HG03442 (cell line): ENCODE measurements around the gene PRIMA1.

Experiments
- ATAC-seq: cut with Tn5 transposase; IDR thresholded peaks from one replicate; pipeline ENCODE4 v1.9.1; 2021; ENCODE audit warnings: mild to moderate bottlenecking, moderate library complexity; ENCODE audit not compliant: unreplicated experiment

Gene PRIMA1

GRCh38 chr14:93797071-93797470 lies 8.8 kb upstream of the PRIMA1 start:
- ATAC-seq: no peak

GRCh38 chr14:93794756-93795155 lies 6.5 kb upstream of the PRIMA1 start:
- ATAC-seq: no peak

DNA sequence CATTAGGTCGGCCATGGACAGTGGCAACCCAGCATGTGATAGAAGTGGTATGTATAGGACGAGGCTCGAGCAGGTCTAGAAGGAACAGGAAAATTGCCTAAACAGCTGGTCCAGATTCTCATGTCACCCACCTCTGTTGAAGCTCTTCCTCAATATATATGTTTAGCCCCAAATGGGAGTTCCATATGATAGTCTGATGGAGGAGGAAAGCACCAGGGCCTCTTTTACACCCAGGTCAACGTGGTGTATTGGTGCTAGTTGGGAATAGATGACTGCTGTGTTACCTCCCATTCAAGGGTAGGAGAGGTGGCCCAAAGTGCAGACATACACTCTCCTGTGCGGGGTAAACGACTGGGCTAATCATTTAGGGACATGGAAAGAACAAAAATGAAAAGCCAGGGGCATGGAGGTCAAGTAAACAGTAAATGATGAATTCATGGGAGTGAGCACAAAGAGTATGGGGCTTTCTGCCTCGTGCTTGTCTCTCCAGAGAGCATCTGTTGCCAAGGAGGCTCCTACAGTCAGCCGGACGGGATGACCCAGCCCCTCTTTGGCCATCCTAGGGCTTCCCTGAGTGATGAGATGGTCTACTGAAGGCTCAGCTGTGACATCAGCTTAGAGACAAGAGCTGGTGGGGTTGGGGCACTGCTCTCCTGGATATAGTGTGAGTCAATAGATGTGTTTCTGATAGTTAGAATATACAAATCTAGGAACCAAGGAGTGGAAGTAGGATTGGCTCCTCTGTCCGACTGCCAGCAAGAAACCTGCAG lies 5.5 kb upstream of the PRIMA1 start:
- no peak for ATAC-seq

GRCh38 chr14:93792391-93792790 lies 4.1 kb upstream of the PRIMA1 start:
- no peak for ATAC-seq

- ATAC-seq: no peak
These were observed 2.7 kb upstream of the PRIMA1 start for GRCh38 chr14:93790966-93791365.

DNA sequence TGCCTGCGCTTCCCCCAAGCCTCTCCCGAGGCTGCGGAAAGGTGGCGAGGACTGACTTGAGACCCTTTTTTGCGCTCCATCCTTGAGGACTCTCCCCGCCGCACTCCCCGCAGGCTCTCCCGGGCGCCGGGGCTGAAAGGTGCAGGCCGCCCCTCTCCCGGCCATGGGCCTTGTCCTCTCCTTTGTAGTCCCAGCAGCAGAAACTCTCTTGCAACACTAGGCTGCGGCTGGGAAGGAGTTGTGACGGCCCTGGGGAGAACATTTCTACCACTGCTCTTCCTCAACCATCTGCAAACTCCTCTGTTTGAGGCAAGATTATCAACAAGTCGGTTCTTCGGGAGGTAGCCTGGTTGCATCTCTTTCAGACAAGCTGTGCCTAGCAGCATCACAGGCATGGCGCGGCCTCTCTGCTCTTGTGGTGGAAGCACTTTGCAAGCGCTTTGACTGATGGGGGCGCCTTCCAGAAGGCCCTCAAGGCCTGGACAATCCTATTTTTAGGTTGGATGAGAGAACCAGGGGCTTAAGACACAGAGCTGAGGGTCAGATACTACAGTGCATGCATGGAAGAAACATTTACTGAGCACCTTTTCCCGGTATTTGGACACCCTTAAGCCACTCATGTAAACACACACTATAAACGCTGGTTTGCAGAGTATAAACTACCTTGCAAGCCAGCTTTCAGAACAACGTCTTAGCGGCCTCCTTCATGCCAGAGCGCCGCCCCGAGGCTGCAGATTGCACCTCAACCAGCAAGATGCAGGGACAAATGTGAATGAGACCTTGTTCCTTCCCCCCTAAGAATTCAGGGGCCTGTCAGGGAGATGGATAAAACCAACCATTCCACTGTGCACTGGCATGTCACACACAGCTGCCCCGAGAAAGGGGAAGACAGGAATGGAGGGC lies 1.2 kb upstream of the PRIMA1 start:
- ATAC-seq: no peak

DNA sequence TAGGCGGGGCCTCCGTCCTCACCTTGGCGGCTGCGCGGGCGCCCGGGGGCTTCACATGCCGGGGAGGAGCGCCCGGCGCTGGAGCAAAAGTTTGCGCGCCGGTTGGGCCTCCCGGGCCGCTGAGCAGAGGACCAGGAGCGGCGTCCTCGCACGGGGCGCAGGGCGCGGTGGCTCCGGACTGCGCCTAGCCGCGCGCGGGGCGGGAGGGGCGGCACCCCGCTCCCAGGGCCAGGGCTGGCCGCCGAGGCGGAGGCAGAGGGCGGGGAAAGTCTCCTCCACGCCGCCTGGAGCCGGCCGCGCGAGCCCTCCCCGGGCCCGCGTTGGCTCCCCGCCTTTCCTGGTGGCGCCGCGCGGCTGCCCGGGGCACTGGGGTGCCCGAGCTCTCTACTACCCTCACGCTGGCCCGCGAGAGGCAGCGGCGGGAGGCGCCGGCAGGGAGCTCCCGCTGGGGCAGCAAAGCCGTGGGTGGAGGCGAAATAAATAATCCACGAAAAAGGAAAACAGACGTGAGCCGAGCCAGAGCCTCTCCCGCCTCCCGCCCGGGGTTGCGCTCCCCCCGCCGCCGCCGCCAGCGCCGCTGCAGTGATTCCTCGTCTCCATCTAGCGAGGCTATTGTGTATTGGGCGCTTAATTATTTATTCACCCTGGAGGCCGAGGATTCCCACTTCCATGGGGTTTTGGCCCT lies 400 bp upstream of the PRIMA1 start:
- no peak for ATAC-seq

DNA sequence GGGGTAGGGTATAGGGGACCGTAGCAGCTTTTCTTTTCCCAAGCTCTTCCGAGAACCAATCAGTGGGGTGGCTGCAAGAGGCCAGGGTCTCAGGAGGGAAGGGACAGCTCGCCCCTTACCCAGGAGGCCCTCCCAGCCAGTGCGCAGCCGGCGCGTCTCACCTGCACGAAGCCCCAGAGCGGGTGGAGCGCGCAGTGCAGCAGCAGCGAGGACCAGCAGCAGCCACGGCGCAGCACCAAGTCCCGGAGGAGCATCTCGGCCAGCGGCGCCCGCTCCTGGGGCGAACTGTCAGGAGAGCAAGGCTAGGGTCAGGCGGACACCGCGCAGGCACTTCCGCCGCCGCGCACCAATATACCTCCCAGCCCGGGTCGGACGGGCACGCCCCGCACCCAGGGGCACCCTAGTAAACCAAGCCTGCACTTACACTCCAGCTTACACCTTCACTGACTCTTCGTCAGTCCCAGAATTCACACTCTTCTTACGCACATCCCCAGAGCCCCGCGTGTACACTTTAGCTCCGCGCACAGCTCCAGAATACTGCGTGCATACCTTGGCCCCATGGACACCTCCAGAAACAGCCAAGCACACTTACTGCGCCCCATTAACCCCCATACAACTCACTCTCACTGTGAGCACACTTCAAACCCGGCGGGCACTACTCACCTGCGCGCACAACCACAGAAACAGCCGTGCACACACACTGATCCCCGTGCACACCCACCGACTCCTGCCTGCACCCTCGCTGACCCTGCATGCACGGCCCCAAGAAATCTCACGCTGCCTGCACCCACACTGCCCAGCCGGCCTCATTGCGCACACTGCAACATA lies 606 bp downstream of the PRIMA1 start:
- no peak for ATAC-seq

- ATAC-seq: no peak
These were observed 2.9 kb downstream of the PRIMA1 start for GRCh38 chr14:93785423-93785822.

DNA sequence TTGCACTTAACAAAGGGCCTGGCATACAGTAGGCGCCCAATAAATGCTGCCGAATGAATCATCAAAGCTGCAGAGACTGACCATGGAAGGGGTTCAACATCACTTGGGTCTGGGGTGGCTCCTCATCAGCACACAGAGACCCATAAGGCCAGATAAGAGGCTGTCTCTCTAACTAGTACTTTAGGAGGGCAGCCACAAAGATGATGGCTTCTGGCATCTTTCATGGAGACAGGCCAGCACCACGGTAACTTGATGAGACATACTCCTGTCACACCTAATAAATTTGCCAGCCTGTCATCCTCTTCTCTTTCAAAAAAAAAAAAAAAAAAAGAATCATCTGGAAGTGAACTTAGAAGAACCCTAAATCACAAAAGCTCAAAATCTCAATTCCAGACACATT lies 3.4 kb downstream of the PRIMA1 start:
- ATAC-seq: no peak

- no peak for ATAC-seq
These were observed 7.4 kb downstream of the PRIMA1 start for GRCh38 chr14:93780813-93781400.

DNA sequence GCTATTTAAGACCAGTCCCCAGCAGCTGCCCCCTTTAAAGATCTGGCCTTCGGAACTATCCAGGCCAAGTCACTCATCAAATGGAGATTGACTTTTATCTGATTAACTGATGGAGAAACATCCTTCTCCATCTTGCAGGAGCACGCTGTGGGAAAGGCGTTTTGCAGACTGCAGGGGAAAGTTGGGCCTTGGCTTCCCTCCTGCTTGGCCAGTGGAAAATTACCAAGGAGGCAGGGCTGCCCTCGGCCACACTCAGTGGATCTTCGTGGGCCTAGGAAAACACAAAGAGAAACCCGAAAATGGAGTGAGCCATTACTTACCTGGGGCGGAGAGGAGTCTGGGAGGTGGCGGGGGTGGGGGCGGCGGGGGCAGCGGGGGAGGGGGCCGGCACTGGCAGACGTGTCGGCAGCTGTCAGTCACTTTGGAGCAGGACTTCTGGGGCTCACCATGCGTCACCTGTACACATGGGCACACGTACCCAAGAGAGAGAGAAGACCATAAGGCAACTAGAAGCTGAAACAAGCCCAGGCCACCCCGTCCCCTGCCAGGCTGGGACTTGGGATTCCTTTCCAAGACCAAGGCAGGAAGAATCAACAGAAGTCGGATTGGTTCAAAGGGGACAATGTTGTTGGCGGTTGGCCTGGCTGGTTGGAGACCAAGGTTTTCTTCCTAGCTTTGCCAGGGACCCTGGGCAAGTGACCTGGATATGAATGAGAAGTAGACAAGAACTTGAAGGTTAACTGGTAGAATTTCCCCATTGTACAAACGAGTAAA lies 9.2 kb downstream of the PRIMA1 start:
- no peak for ATAC-seq

DNA sequence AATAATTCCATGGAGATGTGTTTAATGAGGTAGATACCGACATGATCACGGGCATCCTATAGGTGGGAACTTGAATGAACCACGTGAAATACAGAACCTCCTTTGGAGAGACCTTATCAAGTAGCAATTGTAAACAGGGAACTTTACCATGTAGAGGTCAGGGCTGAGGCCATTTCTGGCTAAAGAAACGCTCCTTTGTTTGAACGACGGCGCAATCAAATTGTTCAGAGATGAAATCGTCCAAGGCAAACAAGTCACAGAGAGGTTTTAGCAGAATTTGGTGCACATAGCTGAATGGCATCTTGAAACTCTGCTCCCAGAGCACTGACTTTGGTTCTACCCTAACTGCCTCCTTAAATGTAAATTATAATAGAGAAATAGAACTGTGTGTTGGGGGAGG lies 9.8 kb downstream of the PRIMA1 start:
- ATAC-seq: no peak

GRCh38 chr14:93775744-93776143 lies 12.5 kb downstream of the PRIMA1 start:
- ATAC-seq: no peak

DNA sequence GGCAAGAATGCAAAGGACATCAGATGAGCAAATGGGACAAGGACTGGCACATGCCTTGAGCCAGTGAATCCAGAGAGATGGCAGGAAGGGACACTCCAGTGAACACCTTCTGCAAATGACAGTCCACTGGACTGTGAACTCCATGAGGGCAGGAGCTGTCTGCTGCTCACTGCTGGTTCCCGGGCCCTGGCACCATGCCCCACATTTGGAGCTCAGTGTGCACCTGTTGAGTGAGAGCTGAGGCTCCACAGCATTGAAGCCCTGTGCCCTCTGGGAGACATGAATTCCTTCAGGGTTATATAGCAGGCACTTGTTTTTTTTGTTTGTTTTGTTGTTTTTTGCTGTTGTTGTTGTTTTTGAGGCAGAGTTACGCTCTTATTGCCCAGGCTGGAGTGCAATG lies 13.1 kb downstream of the PRIMA1 start:
- no peak for ATAC-seq

- ATAC-seq: no peak
These were observed 16.0 kb downstream of the PRIMA1 start for GRCh38 chr14:93772263-93772662.

- ATAC-seq: no peak
These were observed 22.3 kb downstream of the PRIMA1 start for GRCh38 chr14:93765970-93766369.

DNA sequence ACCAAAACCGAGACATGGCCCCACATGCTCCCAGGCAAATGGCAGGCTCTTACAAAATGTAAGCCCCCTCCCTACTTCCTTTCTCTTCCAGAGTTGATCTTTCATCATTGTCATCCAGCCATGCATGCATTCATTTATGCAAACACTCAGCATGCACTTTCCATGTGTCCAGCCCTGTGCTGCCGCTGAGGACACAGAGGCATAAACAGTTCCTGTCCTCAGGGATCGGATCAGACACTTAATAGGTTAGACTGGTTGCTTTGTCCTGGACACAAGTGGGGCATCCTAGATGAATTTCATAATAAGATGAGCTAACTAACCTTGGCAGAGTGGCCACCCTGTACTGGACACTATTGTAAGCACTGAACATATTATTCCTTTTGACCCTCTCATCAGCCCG lies 23.1 kb downstream of the PRIMA1 start:
- ATAC-seq: no peak

- ATAC-seq: no peak
These were observed 24.1 kb downstream of the PRIMA1 start for GRCh38 chr14:93764211-93764659.
